ENCODE data around the gene VAV1.
"Not testable (repeated sequence)": the region's sequence is repeated elsewhere in the genome, so short reads cannot be mapped to it uniquely, and the experiment has no call there.

The VAV1 gene

GRCh38 chr19:6819323-6819722, 46.8 kb downstream of the VAV1 start:
- no peak for DNase-seq (ENCODE audit: low read depth)

DNA sequence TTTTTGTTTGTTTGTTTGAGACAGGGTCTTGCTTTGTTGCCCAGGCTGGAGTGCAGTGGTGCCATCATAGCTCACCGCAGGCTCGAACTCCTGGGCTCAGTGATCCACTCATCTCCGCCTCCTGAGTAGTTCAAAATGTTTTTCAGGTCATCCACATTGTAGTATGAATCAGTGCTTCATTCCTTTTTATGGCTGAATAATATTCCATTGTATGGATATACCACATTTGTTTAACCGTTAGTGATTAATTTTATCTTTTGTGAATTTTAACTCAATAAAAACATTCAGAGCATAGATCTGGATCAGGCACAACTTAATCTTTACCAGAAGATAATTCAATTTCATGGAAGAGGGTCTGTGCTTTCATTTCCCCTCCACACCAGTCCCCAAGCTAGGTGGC, 47.7 kb downstream of the VAV1 start:
- no peak for DNase-seq (ENCODE audit: low read depth)

DNA sequence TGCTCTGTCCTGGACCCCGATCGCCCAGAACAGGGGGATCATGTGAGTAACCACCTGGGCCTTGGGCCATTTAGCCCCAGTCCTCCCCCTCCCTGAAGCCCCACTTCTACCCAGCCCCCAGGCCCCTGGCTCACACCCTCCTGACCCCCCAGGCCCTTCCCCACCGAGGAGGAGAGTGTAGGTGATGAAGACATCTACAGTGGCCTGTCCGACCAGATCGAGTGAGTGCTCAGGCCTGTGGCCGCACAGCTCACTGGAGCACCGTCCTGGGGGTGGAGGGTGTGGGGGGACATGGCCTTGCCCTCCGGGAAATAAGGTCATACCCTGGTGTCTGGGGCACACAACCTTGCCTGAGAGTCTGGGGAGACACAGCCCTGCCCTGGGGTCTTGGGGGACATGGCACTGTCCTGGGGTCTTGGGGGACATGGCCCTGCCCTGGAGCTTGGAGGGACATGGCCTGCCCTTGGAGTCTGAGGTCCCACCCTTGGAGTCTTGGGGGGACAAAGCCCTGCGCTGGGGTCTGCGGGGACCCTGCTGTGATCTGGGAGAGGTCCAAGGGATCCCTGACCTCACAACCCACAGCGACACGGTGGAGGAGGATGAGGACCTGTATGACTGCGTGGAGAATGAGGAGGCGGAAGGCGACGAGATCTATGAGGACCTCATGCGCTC, 49.3 kb downstream of the VAV1 start:
- DNase-seq (ENCODE audit: low read depth) = no peak

GRCh38 chr19:6822311-6822670, 49.8 kb downstream of the VAV1 start:
- DNase-seq (ENCODE audit: low read depth) = no peak

- DNase-seq (ENCODE audit: low read depth) = no peak
Observed at GRCh38 chr19:6825076-6825774, 52.7 kb downstream of the VAV1 start.

DNA sequence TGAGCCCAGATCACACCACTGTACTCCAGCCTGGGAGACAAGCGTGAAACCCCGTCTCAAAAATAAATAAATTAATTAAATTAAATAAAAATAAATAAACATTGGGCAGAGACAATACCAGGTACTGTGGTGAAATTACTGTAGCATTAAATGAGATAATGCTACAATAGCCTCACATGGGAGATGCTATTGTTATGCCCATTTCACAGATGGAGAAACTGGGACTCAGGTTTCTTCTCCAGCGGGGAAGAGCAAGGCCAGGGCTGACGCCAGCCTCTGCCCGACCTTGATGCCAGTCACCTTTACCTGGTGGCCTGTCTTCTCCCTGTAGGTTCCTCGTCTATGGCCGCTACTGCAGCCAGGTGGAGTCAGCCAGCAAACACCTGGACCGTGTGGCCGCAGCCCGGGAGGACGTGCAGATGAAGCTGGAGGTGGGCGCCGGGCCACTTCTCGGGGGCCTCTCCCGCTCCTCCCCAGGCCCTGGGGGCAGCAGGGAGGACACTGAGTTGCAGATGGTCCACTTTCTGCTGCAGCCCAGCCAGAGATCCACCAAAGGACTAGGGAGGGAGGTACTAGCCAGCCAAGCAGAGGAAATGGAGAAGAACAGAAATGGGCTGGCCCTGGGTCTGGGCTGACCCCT, 53.9 kb downstream of the VAV1 start:
- DNase-seq (ENCODE audit: low read depth) = no peak

- no peak for DNase-seq (ENCODE audit: low read depth)
Observed at GRCh38 chr19:6828306-6828697, 55.8 kb downstream of the VAV1 start.

- DNase-seq (ENCODE audit: low read depth) = no peak
Observed at GRCh38 chr19:6828698-6829633, 56.5 kb downstream of the VAV1 start.

DNA sequence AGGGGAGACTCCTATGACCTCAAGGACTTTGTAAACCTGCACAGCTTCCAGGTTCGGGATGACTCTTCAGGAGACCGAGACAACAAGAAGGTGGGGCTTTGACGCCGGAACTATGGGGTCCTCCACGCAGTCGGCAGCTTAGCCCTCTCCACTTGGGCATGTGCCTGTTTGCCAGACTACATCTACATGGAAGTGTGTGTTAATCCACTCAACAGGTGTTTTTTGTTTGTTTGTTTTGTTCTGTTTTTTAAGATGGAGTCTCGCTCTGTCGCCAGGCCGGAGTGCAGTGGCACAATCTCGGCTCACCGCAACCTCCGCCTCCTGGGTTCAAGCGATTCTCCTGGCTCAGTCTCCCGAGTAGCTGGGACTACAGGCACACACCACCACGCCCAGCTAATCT, 57.3 kb downstream of the VAV1 start:
- not testable (repeated sequence) for DNase-seq (ENCODE audit: low read depth)

DNA sequence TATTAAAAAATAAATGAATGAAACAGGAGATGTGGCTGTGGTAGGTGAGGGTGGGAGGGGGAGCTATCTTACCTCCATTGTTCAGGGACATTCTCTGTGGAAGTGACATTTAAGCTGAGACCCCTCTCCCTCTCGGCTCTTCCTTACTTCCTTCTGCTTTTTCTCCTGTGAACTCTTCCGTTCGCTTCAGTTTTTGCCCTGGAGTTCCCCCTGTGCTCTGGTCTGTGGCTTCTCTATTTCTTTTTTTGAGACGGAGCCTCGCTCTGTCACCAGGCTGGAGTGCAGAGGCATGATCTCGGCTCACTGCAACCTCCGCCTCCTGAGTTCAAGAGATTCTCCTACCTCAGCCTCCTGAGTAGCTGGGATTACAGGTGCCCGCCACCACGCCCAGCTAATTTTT, 58.6 kb downstream of the VAV1 start:
- DNase-seq (ENCODE audit: low read depth) = not testable (repeated sequence)

- no peak for DNase-seq (ENCODE audit: low read depth)
Observed at GRCh38 chr19:6832412-6832811, 59.9 kb downstream of the VAV1 start.

- no peak for DNase-seq (ENCODE audit: low read depth)
Observed at GRCh38 chr19:6833166-6833790, 60.8 kb downstream of the VAV1 start.

DNA sequence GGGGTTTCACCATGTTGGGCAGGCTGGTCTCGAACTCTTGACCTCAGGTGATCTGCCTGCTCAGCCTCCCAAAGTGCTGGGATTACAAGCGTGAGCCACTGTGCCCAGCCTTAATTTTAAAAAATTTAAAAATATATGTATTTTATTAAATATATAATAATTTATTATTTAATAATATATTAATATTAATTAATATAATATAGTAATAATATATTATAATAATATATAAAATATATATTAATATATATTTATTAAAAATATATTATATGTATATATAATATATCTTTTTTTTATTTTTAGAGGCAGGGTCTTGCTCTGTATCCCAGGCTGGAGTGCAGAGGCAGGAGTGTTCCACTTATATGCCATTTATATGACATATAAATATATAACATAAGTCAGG, 61.9 kb downstream of the VAV1 start:
- no peak for DNase-seq (ENCODE audit: low read depth)

GRCh38 chr19:6835501-6835900, 63.0 kb downstream of the VAV1 start:
- no peak for DNase-seq (ENCODE audit: low read depth)

GRCh38 chr19:6837525-6837924, 65.0 kb downstream of the VAV1 start:
- DNase-seq (ENCODE audit: low read depth) = no peak

DNA sequence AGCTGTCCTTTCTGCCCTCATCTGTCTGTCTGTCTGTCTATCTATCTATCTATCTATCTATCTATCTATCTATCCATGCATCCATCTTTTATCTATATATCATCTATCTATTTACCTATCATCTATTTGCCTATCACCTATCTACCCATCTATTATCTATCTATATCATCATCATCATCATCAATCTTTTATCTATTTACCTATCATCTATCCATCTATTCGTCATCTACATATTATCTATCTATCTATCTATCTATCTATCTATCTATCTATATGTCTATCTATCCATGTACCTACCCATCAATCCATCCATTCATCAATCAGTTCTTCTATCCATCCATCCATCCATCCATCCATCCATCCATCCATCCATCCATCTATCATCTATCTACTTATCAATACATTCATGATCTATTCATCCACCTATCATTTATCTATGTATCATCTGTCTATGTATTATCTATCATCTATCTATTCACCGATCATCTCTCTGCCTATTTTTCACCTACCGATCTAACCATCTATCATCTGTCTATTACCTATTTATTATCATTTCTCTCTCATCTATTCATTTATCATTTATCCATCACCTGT, 65.7 kb downstream of the VAV1 start:
- DNase-seq (ENCODE audit: low read depth) = no peak

DNA sequence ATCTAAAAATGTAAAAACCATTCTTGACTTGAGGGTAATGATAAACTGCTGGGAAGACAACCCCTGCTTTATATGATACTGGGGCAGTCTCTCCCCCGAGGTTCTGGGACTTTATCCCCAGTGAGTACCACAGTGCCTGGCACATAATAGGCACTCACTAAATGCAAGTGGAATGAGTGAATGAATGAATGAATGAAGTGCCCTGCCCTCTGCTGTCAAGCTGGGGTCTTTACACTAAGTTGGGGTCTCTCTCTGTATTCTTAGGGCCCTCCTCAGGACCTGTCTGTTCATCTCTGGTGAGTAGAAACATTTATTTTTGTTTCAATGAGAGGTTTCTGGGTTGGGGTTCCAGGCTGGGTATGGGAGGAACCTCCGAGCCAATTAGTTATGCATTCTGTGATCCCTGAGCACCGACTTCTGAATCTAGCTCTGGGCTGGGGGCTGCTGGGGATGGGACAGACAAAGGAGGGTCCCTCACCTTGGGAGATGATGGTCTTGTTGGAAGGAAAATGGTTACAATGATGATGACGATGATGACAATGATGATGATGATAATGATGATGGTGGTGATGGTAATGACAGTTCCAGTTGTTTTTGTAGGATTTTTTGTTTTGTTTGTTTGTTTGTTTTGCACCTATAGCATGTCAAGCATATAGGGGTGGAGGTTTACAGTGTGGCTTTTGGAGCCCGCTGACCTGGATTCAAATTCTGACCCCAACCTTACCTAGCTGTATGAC, 70.5 kb downstream of the VAV1 start:
- DNase-seq (ENCODE audit: low read depth) = no peak

GRCh38 chr19:6847828-6848200, 75.3 kb downstream of the VAV1 start:
- DNase-seq (ENCODE audit: low read depth) = no peak

- DNase-seq (ENCODE audit: low read depth) = no peak
Observed at GRCh38 chr19:6848986-6849385, 76.5 kb downstream of the VAV1 start.

GRCh38 chr19:6849876-6850275, 77.4 kb downstream of the VAV1 start:
- DNase-seq (ENCODE audit: low read depth) = no peak

GRCh38 chr19:6851359-6851758, 78.9 kb downstream of the VAV1 start:
- no peak for DNase-seq (ENCODE audit: low read depth)
